Stimulated activated CD8-positive, alpha-beta memory T cell treated with anti-CD3 and anti-CD28 coated beads, Interleukin-7, amount 100 ng/mL, for 24 hours (primary cell): ENCODE data around the gene NODAL.
A peak's percentile ranks its signal among the peaks of the same experiment; 100 is the strongest.

ENCODE experiments used
- DNase-seq: peaks from one replicate; pipeline ENCODE4 v3.0.0-alpha.2; 2020; ENCODE audit warnings: low read depth

The NODAL gene

GRCh38 chr10:70432561-70433263, 8.8 kb downstream of the NODAL start:
- no peak for DNase-seq

- no peak for DNase-seq
These were observed 9.4 kb downstream of the NODAL start for GRCh38 chr10:70432101-70432500.

GRCh38 chr10:70430493-70431445, 10.7 kb downstream of the NODAL start:
- no peak for DNase-seq

GRCh38 chr10:70426823-70427222, 14.7 kb downstream of the NODAL start:
- DNase-seq: no peak

GRCh38 chr10:70425096-70425495, 16.4 kb downstream of the NODAL start:
- DNase-seq: no peak

- DNase-seq: no peak
These were observed 17.2 kb downstream of the NODAL start for GRCh38 chr10:70424320-70424719.

- no peak for DNase-seq
These were observed 22.8 kb downstream of the NODAL start for GRCh38 chr10:70418713-70419112.

GRCh38 chr10:70418229-70418628, 23.3 kb downstream of the NODAL start:
- DNase-seq: no peak

GRCh38 chr10:70417568-70417967, 23.9 kb downstream of the NODAL start:
- DNase-seq: no peak

- no peak for DNase-seq
These were observed 29.1 kb downstream of the NODAL start for GRCh38 chr10:70412356-70412755.

- DNase-seq: no peak
These were observed 30.9 kb downstream of the NODAL start for GRCh38 chr10:70410608-70411007.

GRCh38 chr10:70409772-70410171, 31.7 kb downstream of the NODAL start:
- DNase-seq: no peak

GRCh38 chr10:70405037-70405824, 36.2 kb downstream of the NODAL start:
- DNase-seq: no peak

- no peak for DNase-seq
These were observed 36.8 kb downstream of the NODAL start for GRCh38 chr10:70404787-70405036.

GRCh38 chr10:70404036-70404786, 37.3 kb downstream of the NODAL start, which contains the start of gene EIF4EBP2:
EIF4EBP2 (plus strand) TSS chr10:70404145; CDS start chr10:70404402, 257 bp downstream.
- DNase-seq: peak; percentile 100

- DNase-seq: no peak
These were observed 37.9 kb downstream of the NODAL start for GRCh38 chr10:70403483-70404035.

- DNase-seq: no peak
These were observed 42.3 kb downstream of the NODAL start for GRCh38 chr10:70399177-70399576.

- DNase-seq: no peak
These were observed 45.3 kb downstream of the NODAL start for GRCh38 chr10:70396140-70396539.

- DNase-seq: no peak
These were observed 49.8 kb downstream of the NODAL start for GRCh38 chr10:70391654-70392053.
